ENCODE data around the gene ARID2.

DNA sequence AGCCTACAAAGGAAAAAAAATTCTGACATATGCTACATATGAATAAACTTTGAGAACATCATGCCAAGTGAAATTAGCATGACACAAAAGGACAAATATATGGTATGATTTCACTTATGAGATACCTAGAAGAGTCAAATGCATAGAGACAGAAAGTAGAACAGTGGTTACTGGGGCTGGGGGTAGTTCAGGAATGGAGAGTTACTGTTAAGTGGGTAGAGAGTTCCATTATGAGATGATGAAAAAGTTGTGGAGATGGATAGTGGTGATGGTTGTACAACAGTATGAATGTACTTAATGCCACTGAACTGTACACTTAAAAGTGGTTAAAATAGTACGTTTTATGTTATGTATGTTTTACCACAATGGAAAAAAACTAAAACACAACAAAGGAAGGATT, 168.6 kb downstream of the ARID2 start:
- TF ChIP-seq POLR2A (IDR thresholded peaks at IDR 0.05; ENCODE audit: low read depth, low read length): no peak
- TF ChIP-seq MAZ (IDR thresholded peaks at IDR 0.05; ENCODE audit: borderline replicate concordance, low read depth, low read length): no peak
- TF ChIP-seq, protein P1, sequence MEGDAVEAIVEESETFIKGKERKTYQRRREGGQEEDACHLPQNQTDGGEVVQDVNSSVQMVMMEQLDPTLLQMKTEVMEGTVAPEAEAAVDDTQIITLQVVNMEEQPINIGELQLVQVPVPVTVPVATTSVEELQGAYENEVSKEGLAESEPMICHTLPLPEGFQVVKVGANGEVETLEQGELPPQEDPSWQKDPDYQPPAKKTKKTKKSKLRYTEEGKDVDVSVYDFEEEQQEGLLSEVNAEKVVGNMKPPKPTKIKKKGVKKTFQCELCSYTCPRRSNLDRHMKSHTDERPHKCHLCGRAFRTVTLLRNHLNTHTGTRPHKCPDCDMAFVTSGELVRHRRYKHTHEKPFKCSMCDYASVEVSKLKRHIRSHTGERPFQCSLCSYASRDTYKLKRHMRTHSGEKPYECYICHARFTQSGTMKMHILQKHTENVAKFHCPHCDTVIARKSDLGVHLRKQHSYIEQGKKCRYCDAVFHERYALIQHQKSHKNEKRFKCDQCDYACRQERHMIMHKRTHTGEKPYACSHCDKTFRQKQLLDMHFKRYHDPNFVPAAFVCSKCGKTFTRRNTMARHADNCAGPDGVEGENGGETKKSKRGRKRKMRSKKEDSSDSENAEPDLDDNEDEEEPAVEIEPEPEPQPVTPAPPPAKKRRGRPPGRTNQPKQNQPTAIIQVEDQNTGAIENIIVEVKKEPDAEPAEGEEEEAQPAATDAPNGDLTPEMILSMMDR (conservative IDR thresholded peaks at IDR 0.05; ENCODE audit: low read depth, low read length): no peak
- no peak for TF ChIP-seq CHD1 (IDR thresholded peaks at IDR 0.05; ENCODE audit: low read depth, low read length)
- no peak for TF ChIP-seq NFE2L2 (IDR thresholded peaks at IDR 0.05; ENCODE audit: low read depth, low read length)
- TF ChIP-seq RAD21 (IDR thresholded peaks at IDR 0.05; ENCODE audit: low read length): no peak
- TF ChIP-seq MXI1 (IDR thresholded peaks at IDR 0.05; ENCODE audit: borderline replicate concordance, low read depth, low read length): no peak
